ENCODE measurements around the gene HSPE1. TPM values are rescaled to one million over a fixed set of nuclear protein-coding genes. Genes with fewer than 3 reads are reported as not detected.

The HSPE1 gene
- total RNA-seq, 2 experiments from 2014 or later: 189 to 259 TPM

- TF ChIP-seq EZH2phosphoT487 (IDR thresholded peaks at IDR 0.05; ENCODE audit: borderline replicate concordance, low read depth, low read length): no peak
- no peak for TF ChIP-seq CTCF (conservative IDR thresholded peaks at IDR 0.05; ENCODE audit: low read length)
- H4K20me1 ChIP-seq (ENCODE audit: insufficient read depth, low read length): peaks cover 11% of the 10 kb centered on the region; the same call in 1 of the 2 replicates
- peaks cover 28% of the 10 kb centered on the region for H3K4me1 ChIP-seq (ENCODE audit: insufficient read depth, low read length, poor library complexity, severe bottlenecking)
- ChIA-PET CTCF (ENCODE audit: unreplicated experiment) (interaction anchor here (0.9 kb wide), 1 partner anchor 17 kb away, joined by 3 read pairs; the partner anchor contains the start of genes HSPD1 and HSPE1), POLR2A (interaction anchor here (0.6 to 6.6 kb wide), 6 partner anchors 9 to 526 kb away, joined by 4 to 136 read pairs (median 6); partner anchors contain the start of genes HSPD1 and HSPE1)
- H3K27ac ChIP-seq (ENCODE audit: low read depth, low read length, poor library complexity, severe bottlenecking): peak overlapping the region; percentile 96
- BruUV-seq (replicated peaks): no TSS peak
- intact Hi-C loops (cut with micrococcal nuclease; ENCODE audit: unreplicated experiment): loop anchor here (2.0 to 5.0 kb wide), 3 partner anchors 188 to 310 kb away; partner anchors contain the start of gene MARS2
- H3K36me3 ChIP-seq (ENCODE audit: insufficient read depth, low read length): peaks cover 52% of the 10 kb centered on the region
- H3K9me2 ChIP-seq (ENCODE audit: insufficient read depth, low read length): no peaks in the 10 kb centered on the region
- H3K4me3 ChIP-seq (ENCODE audit: low read depth, low read length, poor library complexity, severe bottlenecking): peak overlapping the region; percentile 89
- peaks cover 21% of the 10 kb centered on the region for H3K9me3 ChIP-seq (ENCODE audit: low read length)
- peaks cover 60% of the 10 kb centered on the region for H3K79me2 ChIP-seq (ENCODE audit: insufficient read depth, low read depth, low read length)
- DNase-seq (ENCODE audit: low spot score): no peak
- H2AFZ ChIP-seq (ENCODE audit: low read length): no peak overlapping the region
- peak overlapping the region; percentile 80 for H3K4me2 ChIP-seq (ENCODE audit: low read length)
Observed at GRCh38 chr2:197517150-197517549, 17.0 kb downstream of the HSPE1 start.

- H3K9me2 ChIP-seq (ENCODE audit: insufficient read depth, low read length): no peaks in the 10 kb centered on the region
- no peak overlapping the region for H2AFZ ChIP-seq (ENCODE audit: low read length)
- H3K9me3 ChIP-seq (ENCODE audit: low read length): no peaks in the 10 kb centered on the region
- POLR2A ChIA-PET: interaction anchor here (0.7 to 1.4 kb wide), 3 partner anchors 13 to 603 kb away, joined by 3 to 5 read pairs (median 4); no protein-coding TSS in a partner anchor
- peaks cover 24% of the 10 kb centered on the region for H3K4me1 ChIP-seq (ENCODE audit: insufficient read depth, low read length, poor library complexity, severe bottlenecking)
- H3K4me2 ChIP-seq (ENCODE audit: low read length): no peak overlapping the region
- TF ChIP-seq EZH2phosphoT487 (IDR thresholded peaks at IDR 0.05; ENCODE audit: borderline replicate concordance, low read depth, low read length): no peak
- no peak for TF ChIP-seq CTCF (conservative IDR thresholded peaks at IDR 0.05; ENCODE audit: low read length)
- H4K20me1 ChIP-seq (ENCODE audit: insufficient read depth, low read length): no peaks in the 10 kb centered on the region
- peaks cover 96% of the 10 kb centered on the region for H3K36me3 ChIP-seq (ENCODE audit: insufficient read depth, low read length)
- BruUV-seq (replicated peaks): no TSS peak
- CTCF ChIA-PET (ENCODE audit: unreplicated experiment): no interaction called here
- DNase-seq (ENCODE audit: low spot score): no peak
- peaks cover 57% of the 10 kb centered on the region; the same call in 1 of the 2 replicates for H3K79me2 ChIP-seq (ENCODE audit: insufficient read depth, low read depth, low read length)
- no peak overlapping the region for H3K4me3 ChIP-seq (ENCODE audit: low read depth, low read length, poor library complexity, severe bottlenecking)
- H3K27ac ChIP-seq (ENCODE audit: low read depth, low read length, poor library complexity, severe bottlenecking): no peak overlapping the region
- intact Hi-C loops (cut with micrococcal nuclease; ENCODE audit: unreplicated experiment): no loop called here
Observed at GRCh38 chr2:197538412-197538811, 38.2 kb downstream of the HSPE1 start.

GRCh38 chr2:197539734-197540133 is 39.6 kb downstream of the HSPE1 start:
- H3K36me3 ChIP-seq (ENCODE audit: insufficient read depth, low read length): peaks cover 98% of the 10 kb centered on the region
- ChIA-PET CTCF (ENCODE audit: unreplicated experiment) (no interaction called here), POLR2A (interaction anchor here (0.6 to 1.6 kb wide), 12 partner anchors 8 to 1799 kb away, joined by 3 to 9 read pairs (median 4); partner anchors contain the start of gene MOB4)
- H3K4me1 ChIP-seq (ENCODE audit: insufficient read depth, low read length, poor library complexity, severe bottlenecking): peaks cover 11% of the 10 kb centered on the region
- H3K4me3 ChIP-seq (ENCODE audit: low read depth, low read length, poor library complexity, severe bottlenecking): no peak overlapping the region
- no peak overlapping the region for H3K27ac ChIP-seq (ENCODE audit: low read depth, low read length, poor library complexity, severe bottlenecking)
- no peak for DNase-seq (ENCODE audit: low spot score)
- H3K79me2 ChIP-seq (ENCODE audit: insufficient read depth, low read depth, low read length): peaks cover 47% of the 10 kb centered on the region; the same call in 1 of the 2 replicates
- no peak overlapping the region for H3K4me2 ChIP-seq (ENCODE audit: low read length)
- no peak overlapping the region for H2AFZ ChIP-seq (ENCODE audit: low read length)
- H4K20me1 ChIP-seq (ENCODE audit: insufficient read depth, low read length): no peaks in the 10 kb centered on the region
- TF ChIP-seq CTCF (conservative IDR thresholded peaks at IDR 0.05; ENCODE audit: low read length) (no peak), EZH2phosphoT487 (IDR thresholded peaks at IDR 0.05; ENCODE audit: borderline replicate concordance, low read depth, low read length) (no peak)
- no peaks in the 10 kb centered on the region for H3K9me2 ChIP-seq (ENCODE audit: insufficient read depth, low read length)
- H3K9me3 ChIP-seq (ENCODE audit: low read length): no peaks in the 10 kb centered on the region
- intact Hi-C loops (cut with micrococcal nuclease; ENCODE audit: unreplicated experiment): no loop called here
- no TSS peak for BruUV-seq (replicated peaks)
